GM12872 (cell line): Measurements from ENCODE around the gene ZNF750.

Experiments
- TF ChIP-seq, protein P1 (sequence below): IDR thresholded peaks from 3 replicates; pipeline ENCODE4 v1.5.1; 2011; ENCODE audit warnings: low read depth, mild to moderate bottlenecking, low read length, moderate library complexity; ENCODE audit not compliant: insufficient read depth

Gene ZNF750

DNA sequence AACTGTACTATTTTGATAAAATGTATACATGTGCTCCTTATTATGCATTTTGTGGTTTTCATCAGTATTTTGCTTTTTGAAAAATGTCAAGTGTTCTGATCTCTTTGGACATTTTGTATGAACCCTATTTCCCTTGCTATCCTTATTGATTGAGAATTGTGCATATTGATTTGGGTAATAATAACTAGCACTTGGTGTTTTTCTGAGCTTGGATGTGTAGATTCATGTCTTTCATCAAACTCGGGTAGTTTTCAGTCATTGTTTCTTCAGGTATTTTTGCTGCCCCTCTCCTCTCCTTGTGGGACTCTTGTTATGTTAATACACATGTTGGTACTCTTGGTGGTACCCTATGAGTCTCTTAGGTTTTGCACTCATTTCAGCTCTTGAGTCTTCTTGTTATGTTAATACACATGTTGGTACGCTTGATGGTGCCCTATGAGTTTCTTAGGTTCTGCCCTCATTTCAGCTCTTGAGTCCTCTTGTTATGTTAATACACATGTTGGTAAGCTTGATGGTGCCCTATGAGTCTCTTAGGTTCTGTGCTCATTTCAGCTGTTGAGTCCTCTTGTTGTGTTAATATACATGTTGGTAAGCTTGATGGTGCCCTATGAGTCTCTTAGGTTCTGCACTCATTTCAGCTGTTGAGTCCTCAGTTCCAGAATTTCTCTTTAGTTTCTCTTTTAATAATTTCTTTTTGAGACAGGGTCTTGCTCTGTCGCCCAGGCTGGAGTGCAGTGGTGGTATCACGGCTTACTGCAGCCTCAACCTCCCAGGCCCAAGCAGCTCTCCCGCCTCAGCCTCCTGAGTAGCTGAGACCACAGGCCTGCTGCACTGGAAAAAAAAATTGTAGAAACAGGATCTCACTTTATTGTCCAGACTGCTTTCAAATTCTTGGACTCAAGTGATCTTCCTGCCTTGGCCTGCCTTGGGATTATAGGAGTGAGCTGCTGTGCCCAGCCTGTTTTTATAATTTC is 19.3 kb downstream of the ZNF750 start:
- TF ChIP-seq, protein P1, sequence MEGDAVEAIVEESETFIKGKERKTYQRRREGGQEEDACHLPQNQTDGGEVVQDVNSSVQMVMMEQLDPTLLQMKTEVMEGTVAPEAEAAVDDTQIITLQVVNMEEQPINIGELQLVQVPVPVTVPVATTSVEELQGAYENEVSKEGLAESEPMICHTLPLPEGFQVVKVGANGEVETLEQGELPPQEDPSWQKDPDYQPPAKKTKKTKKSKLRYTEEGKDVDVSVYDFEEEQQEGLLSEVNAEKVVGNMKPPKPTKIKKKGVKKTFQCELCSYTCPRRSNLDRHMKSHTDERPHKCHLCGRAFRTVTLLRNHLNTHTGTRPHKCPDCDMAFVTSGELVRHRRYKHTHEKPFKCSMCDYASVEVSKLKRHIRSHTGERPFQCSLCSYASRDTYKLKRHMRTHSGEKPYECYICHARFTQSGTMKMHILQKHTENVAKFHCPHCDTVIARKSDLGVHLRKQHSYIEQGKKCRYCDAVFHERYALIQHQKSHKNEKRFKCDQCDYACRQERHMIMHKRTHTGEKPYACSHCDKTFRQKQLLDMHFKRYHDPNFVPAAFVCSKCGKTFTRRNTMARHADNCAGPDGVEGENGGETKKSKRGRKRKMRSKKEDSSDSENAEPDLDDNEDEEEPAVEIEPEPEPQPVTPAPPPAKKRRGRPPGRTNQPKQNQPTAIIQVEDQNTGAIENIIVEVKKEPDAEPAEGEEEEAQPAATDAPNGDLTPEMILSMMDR = no peak

DNA sequence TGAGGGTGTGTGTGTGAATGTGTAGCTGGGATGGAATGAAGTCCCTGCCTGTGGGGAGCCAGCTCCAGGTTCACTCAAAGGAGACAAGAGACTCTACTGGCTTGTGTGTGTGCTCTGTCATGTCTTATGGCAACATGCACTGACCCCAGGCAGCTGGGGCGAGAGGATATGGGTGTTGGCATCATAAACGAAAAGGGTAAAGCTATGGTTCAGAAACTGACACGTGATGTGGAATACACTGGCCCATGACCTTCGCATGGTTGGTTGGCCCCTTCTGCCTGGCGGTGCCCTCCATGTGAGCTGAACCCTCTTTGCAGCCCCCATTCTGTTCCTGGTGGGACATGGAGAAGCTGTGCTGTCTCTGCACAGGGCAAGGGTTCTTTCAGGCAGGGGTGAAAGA is 21.9 kb downstream of the ZNF750 start:
- TF ChIP-seq, protein P1 = no peak

DNA sequence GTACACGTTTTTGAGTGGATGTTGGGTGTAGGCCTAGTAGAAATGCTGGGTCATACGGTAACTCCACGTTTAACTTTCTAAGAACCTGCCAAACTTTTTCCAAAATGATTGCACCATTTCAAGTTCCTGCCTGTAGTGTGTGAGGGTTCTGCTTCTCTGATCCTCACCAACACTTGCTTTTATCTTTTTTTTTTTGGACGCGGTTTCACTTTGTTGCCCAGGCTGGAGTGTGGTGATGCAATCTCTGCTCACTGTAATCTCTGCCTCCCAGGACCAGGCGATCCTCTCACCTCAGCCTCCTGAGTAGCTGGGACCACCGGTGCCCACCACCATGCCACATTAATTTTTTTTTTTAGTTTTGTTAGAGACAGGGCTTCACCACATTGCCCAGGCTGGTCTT is 23.5 kb downstream of the ZNF750 start:
- TF ChIP-seq, protein P1 = no peak

DNA sequence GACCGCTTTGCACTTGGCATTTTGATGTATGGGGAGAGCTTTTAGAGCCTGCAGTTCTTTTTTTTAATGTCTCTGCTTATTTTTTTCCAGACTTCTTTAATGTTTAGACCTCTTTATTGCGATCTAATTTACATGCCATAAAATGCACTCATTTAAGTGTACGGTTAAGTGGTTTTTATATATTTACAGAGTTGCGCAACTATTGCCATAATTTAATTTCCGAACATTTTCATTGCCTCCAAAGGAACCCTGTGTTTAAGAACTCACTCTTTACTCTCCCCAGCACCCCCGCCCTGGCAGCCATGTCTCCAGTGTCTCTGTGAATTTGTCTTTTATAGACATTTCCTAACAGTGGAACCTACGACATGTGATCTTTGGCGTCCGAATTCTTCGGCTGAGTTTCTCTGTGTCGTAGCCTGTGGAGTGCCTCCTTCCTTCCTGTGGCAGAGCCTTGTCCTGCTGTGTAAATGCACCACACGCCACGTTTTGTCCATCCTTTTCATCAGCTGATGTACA is 24.0 kb downstream of the ZNF750 start:
- TF ChIP-seq, protein P1 = no peak

DNA sequence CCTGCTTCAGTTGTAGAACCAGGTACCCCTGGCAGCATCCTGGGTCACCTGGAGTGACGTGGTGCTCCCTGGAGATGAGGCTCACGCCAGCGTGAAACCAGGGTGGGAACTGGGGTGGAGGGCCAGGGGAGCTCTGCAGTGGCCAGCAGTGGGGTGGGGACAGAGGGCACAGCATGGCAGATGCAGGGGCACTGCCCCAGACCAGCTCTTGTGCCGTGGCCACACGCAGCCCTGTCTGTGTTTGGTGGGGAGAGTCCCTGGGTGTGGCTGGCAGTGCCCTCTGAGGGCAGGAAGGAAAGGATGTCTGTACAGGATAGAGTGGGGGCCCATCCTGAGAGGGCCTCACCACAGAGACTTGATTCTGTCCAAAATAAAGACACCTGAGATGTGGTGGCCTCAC is 24.5 kb downstream of the ZNF750 start:
- TF ChIP-seq, protein P1 = no peak

DNA sequence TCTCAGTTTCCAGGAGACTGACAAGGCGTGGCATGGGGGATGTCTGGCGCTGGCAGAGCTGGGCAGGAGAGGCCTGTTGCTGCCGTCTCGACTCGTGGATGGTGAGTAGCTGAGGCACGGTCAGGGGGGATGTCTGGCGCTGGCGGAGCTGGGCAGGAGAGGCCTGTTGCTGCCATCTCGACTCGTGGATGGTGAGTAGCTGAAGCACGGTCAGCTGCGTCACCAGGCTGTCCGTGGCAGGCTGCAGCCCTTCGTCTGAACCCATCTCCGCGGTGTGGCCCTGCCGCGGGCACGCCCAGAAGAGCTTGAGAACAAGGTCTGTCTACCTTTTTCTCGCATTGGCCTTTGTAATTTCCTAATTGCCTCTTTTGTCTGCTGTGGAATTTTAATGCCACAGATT is 25.0 kb downstream of the ZNF750 start:
- TF ChIP-seq, protein P1 = no peak

DNA sequence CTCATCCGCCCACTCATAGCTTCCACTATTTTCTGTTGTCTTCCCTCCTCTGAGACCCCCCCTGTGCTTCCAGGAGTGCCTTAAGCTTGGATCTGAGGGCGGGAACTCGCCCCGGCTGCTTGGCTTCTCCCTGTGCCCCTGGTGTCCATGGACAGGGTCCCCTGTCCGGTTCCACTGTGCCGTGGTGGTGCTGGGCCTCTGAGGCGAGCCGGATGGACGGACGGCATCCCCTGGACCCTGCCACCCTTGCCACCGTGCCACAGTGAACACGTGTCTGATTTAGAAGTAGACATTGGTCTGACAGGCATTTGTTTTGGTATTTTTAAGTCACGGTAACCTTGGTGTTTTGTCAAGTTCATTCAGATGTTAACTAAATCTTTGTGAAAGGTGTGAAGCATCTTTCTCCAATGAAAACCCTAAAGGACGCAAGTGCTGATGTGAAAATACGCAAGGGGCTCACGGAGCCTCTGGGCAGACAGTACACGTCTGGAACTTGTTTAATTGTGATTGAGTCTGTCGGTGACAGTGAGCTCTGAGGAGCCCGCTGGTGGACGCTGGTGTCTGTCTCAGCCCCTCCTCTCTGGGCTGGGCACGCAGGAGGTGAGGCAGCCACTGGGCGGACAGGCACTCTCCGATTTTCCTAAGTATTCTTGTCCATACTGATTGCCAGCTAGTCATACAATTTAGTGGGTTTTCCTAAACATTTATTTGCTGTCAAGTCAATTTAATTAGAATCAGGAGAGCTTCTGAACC is 26.3 kb downstream of the ZNF750 start:
- TF ChIP-seq, protein P1 = no peak
